ENCODE measurements around the gene TRMT112.

Gene TRMT112

GRCh38 chr11:64294774-64295173 is 22.6 kb downstream of the TRMT112 start:
- Histone ChIP-seq H3K9ac (ENCODE audit: low read length) (no peak overlapping the region), H3K4me2 (ENCODE audit: low read length) (no peak overlapping the region), H3K79me2 (ENCODE audit: insufficient read depth, low read length) (no peaks in the 10 kb centered on the region), H3F3A (ENCODE audit: insufficient read depth, low read length) (no peaks in the 10 kb centered on the region), H3K4me1 (ENCODE audit: insufficient read depth, low read length, severe bottlenecking) (no peaks in the 10 kb centered on the region), H3K9me2 (ENCODE audit: low read depth, low read length) (no peaks in the 10 kb centered on the region), H3K27me3 (ENCODE audit: insufficient read depth, low read length) (peaks cover 8% of the 10 kb centered on the region; the same call in 1 of the 2 replicates), H3K4me3 (ENCODE audit: low read depth, low read length, poor library complexity, severe bottlenecking) (no peak overlapping the region), H3K27ac (ENCODE audit: low read depth, low read length, poor library complexity, severe bottlenecking) (no peak overlapping the region), H3K36me3 (ENCODE audit: insufficient read depth, low read length) (no peaks in the 10 kb centered on the region), H2AFZ (ENCODE audit: low read length) (no peak overlapping the region), H3K9me3 (ENCODE audit: low read length) (no peaks in the 10 kb centered on the region), H4K20me1 (ENCODE audit: insufficient read depth, low read length) (no peaks in the 10 kb centered on the region)
- TF ChIP-seq CTCF (IDR thresholded peaks at IDR 0.05; ENCODE audit: low read length) (no peak), EZH2 (IDR thresholded peaks at IDR 0.05; ENCODE audit: borderline replicate concordance, low read length) (no peak)

GRCh38 chr11:64292460-64293254 is 24.7 kb downstream of the TRMT112 start:
- no peaks in the 10 kb centered on the region for H3K36me3 ChIP-seq (ENCODE audit: insufficient read depth, low read length)
- H3F3A ChIP-seq (ENCODE audit: insufficient read depth, low read length): no peaks in the 10 kb centered on the region
- TF ChIP-seq EZH2 (IDR thresholded peaks at IDR 0.05; ENCODE audit: borderline replicate concordance, low read length) (no peak), CTCF (IDR thresholded peaks at IDR 0.05; ENCODE audit: low read length) (no peak)
- no peaks in the 10 kb centered on the region for H3K9me2 ChIP-seq (ENCODE audit: low read depth, low read length)
- no peak overlapping the region for H3K9ac ChIP-seq (ENCODE audit: low read length)
- H3K79me2 ChIP-seq (ENCODE audit: insufficient read depth, low read length): no peaks in the 10 kb centered on the region
- no peaks in the 10 kb centered on the region for H3K9me3 ChIP-seq (ENCODE audit: low read length)
- H3K27ac ChIP-seq (ENCODE audit: low read depth, low read length, poor library complexity, severe bottlenecking): no peak overlapping the region
- H4K20me1 ChIP-seq (ENCODE audit: insufficient read depth, low read length): no peaks in the 10 kb centered on the region
- no peak overlapping the region for H2AFZ ChIP-seq (ENCODE audit: low read length)
- no peak overlapping the region for H3K4me2 ChIP-seq (ENCODE audit: low read length)
- peaks cover 8% of the 10 kb centered on the region; the same call in 1 of the 2 replicates for H3K27me3 ChIP-seq (ENCODE audit: insufficient read depth, low read length)
- no peaks in the 10 kb centered on the region for H3K4me1 ChIP-seq (ENCODE audit: insufficient read depth, low read length, severe bottlenecking)
- H3K4me3 ChIP-seq (ENCODE audit: low read depth, low read length, poor library complexity, severe bottlenecking): no peak overlapping the region

DNA sequence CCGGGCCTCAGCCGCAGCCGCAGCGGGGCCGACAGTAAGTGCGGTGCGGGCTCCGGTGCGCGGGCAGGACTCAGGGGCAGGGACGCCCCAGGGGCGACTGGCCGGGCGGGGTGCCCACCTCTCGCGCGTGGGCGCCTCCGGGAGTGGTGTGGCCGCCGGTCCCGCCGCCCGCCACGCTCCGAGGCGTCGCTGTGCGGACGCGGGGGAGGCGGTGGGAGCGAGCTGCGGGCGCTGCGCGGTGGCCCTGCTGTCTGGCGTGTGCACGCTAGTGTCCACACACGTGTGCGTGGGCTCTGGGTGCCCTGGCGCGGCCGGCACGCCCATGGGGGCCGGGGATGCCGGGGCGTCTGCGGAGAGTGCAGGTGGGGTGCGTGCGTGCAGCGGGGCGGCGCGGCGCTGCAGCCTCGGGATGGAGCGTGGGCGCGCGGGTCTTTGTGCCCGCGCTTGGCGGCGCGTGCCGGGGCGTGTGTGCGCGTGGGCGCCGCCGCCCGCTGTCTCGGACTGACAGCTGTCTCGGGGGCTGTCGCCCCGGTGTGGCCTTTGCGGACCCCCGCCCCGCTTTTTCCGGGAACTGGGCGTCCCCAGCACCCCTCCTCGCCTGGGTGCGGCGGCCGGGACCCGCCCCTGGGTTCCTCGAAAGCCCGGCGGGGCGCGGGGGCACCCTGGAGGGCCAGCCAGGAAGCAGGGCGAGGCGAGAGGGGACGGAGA is 25.5 kb downstream of the TRMT112 start:
- no peak for TF ChIP-seq EZH2 (IDR thresholded peaks at IDR 0.05; ENCODE audit: borderline replicate concordance, low read length)
- no peak for TF ChIP-seq CTCF (IDR thresholded peaks at IDR 0.05; ENCODE audit: low read length)
- peaks cover 8% of the 10 kb centered on the region; the same call in 1 of the 2 replicates for H3K27me3 ChIP-seq (ENCODE audit: insufficient read depth, low read length)
- no peak overlapping the region for H2AFZ ChIP-seq (ENCODE audit: low read length)
- no peak overlapping the region for H3K9ac ChIP-seq (ENCODE audit: low read length)
- H4K20me1 ChIP-seq (ENCODE audit: insufficient read depth, low read length): no peaks in the 10 kb centered on the region
- H3K4me3 ChIP-seq (ENCODE audit: low read depth, low read length, poor library complexity, severe bottlenecking): no peak overlapping the region
- H3K79me2 ChIP-seq (ENCODE audit: insufficient read depth, low read length): no peaks in the 10 kb centered on the region
- no peaks in the 10 kb centered on the region for H3F3A ChIP-seq (ENCODE audit: insufficient read depth, low read length)
- H3K4me1 ChIP-seq (ENCODE audit: insufficient read depth, low read length, severe bottlenecking): no peaks in the 10 kb centered on the region
- no peak overlapping the region for H3K27ac ChIP-seq (ENCODE audit: low read depth, low read length, poor library complexity, severe bottlenecking)
- no peaks in the 10 kb centered on the region for H3K36me3 ChIP-seq (ENCODE audit: insufficient read depth, low read length)
- H3K9me2 ChIP-seq (ENCODE audit: low read depth, low read length): no peaks in the 10 kb centered on the region
- no peaks in the 10 kb centered on the region for H3K9me3 ChIP-seq (ENCODE audit: low read length)
- no peak overlapping the region for H3K4me2 ChIP-seq (ENCODE audit: low read length)
